NOMO-1 treated with dmso at 0.1 percent for 144 hours (cell line): ENCODE results near the gene FADS1.
A peak's percentile ranks its signal among the peaks of the same experiment; 100 is the strongest.

Source experiments
- DNase-seq: peaks from one replicate; lab custom pipeline; 2025; ENCODE audit not compliant: unreplicated experiment; lab: John Stamatoyannopoulos, UW

FADS1 gene

DNA sequence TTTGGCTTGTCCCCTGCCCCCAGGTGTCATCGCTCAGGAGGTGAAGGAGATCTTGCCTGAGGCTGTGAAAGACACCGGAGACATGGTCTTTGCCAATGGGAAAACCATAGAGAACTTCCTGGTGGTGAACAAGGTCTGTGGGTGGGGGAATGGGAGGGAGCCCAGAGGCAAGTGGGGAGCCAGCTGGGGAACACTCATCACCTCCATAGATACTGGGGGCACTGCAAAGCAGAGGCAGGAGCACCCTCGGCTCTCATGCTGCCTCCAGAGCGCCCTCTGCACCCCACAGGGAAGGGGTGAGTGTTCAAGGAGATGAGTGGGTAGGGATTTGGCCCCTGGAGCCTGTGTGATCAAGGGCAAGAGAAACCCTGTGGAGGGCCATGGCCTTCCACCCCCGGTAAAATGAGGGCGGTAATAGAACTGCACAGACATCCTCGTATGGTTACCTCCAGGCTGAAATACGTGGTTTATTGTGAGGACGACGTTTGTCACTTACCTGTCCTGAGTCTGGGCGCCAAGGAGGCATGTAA lies 38.4 kb downstream of the FADS1 start:
- DNase-seq = no peak

DNA sequence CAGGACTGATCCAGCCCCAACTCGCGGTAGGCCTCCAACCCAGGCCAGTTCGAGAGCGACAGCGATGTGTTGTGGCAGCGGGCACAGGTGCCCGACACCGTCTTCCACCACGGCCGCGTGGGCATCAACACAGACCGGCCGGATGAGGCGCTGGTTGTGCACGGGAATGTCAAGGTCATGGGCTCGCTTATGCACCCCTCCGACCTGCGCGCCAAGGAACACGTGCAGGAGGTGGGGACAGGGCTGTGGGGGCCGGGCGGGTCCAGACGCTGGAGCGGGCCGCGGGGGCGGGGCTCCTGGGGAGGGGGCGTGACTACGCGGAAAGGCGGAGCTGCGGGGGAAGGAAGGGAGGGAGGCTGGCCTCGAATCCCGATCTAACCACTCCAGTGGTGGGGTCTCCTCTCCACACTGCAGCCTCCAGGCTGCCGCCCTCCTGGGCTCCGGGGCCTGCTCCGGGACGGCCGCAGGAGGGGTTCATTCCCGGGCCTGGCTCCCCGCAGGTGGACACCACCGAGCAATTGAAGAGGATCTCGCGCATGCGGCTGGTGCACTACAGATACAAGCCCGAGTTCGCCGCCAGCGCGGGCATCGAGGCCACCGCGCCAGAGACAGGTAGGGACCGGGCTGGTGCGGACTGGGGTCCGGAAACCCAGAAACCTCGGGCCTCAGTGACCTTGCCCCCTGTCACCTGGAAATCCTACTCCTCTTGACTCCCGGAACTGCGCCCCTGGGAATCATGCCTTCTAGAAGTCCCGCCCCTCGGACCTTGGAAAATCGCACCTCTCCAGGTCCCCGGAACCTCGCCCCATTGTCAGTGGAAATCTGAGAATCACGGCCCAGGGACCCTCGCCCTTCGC lies 39.3 kb downstream of the FADS1 start:
- peak; percentile 23 for DNase-seq

DNA sequence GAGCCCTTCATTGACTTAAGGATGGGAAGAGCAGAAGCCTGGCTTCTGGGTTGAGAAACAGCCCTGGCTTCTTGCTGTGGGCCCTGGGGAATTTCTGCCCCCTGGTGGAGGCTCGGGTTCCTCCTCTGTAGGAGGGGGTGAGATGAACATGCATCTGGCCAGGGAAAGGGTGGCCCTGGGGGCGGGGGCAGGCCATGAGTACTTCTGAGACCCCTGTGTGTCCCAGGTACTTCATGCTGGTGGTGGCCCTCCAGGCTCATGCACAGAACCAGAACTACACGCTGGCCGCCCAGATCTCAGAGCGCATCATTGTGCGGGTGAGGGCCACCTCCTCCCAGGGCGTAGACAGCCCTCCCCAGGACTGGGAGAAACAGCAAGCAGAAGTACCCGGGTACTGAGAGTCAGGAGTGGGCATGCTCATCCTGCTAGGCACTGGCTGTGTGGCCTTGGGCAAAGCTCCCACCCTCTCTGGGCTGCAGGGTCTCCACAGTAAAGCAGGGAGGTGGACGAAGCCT lies 40.2 kb downstream of the FADS1 start:
- DNase-seq = peak; percentile 33

DNA sequence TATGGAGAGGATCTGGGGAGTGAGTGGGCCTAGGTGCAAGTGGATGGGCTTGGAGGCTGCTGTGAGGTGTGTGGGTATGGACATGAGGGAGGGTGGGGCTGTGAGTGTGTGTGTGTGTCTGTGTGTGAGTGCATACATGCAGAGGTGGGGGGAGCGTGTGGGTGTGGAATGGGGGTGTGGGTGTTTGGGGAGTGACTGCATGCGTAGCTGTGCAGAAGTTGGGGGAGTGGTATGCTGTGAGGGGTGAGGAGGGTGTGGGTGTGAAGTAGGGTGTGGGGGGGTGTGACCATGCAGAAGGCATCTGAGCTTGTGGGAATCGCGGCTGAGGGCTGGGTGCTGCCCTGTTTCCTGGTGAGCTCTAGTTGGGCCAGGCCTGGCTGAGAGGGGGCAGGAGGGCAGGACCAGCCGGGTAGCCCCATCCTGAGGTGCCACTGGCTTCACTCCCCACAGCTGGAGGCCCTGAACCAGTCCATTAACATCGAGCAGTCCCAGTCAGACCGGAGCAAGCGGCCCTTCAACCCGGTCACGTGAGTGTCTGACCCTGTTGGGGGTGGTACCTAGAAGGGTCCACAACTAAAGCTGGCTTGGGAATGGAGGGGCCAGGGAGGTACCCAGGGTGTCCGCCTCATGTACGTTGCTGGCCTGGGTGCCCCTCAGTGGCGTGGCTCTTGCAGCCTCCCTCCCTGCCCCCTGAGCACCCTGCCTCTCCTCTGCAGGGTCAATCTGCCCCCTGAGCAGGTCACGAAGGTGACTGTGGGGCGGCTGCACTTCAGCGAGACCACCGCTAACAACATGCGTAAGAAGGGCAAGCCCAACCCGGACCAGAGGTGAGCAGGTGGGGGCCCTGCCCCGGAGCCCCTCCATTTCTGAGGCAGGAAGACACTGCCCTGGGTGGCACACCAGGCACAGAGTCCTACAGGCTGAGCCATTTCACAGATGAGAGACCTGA lies 40.9 kb downstream of the FADS1 start:
- no peak for DNase-seq

DNA sequence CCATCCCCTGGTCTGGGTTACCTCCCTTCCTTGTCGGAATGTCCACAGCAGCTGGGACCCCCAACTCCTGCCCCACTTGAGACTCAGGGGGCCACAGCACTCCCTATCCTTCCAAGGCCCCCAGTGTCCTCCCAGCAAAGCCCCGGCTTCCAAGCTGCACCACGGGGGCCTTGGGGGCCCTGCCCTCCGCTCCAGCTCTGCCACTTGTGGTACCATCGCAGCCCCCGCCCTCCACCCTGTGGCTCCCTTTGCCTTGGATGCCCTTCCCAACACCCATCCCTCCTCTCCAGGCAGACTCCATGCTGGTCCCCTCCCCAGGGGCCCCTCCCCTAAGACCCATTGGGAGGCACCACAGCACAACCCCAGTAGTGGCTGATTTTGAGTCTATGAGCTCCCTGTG lies 41.7 kb downstream of the FADS1 start:
- DNase-seq = no peak

DNA sequence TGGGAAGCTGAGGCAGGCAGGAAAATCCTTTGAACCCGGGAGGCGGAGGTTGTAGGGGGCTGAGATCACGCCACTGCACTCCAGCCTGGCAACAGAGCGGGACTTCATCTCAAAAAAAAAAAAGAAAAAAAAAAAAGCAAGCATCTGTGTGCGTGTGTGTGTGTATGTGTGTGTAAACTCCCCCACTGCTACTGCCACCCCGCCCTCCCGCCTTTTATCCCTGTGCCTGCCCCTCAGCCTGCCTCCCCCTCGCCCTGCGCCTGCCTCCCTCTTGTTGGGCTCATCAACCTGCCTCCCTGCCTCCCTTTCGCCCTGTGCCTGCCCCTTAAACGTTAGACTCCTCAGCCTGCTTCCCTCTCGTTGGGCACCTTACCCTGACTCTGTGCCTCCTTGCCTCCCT lies 42.4 kb downstream of the FADS1 start:
- DNase-seq = no peak

DNA sequence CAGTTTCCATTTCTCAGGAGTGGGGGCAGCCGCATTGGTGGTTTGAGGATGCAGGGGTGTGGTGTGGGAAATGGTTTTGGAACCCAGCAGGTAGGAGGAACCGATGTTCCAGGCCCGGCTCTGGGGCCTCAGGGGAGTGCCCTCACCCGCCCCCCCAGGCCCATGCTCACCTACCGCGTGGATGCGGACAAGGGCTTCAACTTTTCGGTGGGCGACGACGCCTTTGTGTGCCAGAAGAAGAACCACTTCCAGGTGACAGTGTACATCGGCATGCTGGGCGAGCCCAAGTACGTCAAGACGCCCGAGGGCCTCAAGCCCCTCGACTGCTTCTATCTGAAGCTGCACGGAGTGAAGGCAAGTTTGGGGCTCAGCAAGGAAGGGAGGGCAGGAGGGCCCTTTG lies 43.0 kb downstream of the FADS1 start:
- no peak for DNase-seq

DNA sequence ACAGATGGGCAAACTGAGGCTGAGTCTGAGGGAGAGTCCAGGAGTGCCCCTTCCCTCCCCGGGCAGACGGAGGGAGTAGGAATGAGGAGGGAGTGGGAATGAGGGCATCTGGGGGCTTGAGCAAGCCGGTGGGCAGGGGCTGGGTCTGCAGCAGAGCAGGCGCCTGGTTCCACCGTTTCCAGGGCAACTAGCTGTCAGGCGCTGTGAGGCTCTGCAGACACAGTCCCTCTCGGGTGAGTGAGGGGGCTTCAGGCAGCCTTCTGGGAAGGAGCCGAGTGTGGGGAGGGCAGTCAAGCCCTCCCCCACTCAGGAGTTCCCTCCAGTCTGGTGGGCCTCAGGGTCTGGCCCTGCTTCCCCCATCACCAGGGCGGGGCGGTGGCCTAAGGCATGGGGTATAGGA lies 43.4 kb downstream of the FADS1 start:
- DNase-seq = no peak

DNA sequence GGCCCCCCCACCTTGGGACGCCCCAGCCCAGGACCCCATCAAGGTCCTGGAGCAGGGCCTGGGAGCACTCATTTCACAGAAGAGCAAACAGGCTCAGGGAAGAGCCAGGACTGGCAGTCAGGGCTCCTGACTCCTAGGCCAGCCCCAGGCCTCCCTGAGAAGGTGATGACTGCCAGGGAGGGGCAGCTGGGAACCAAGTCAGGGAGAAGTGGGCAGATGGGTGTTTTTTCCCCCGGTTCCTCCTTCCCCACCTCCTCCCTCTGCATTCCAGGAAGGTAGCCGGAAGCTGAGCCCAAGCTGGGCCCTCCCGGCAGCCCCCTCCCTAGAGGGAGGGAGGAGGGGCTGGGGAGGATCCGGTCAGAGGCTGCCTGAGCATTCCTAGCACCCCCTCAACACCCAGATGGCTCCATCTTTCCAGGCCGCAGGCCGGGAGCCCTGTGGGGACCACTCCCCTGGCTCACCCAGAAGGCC lies 44.8 kb downstream of the FADS1 start:
- no peak for DNase-seq

DNA sequence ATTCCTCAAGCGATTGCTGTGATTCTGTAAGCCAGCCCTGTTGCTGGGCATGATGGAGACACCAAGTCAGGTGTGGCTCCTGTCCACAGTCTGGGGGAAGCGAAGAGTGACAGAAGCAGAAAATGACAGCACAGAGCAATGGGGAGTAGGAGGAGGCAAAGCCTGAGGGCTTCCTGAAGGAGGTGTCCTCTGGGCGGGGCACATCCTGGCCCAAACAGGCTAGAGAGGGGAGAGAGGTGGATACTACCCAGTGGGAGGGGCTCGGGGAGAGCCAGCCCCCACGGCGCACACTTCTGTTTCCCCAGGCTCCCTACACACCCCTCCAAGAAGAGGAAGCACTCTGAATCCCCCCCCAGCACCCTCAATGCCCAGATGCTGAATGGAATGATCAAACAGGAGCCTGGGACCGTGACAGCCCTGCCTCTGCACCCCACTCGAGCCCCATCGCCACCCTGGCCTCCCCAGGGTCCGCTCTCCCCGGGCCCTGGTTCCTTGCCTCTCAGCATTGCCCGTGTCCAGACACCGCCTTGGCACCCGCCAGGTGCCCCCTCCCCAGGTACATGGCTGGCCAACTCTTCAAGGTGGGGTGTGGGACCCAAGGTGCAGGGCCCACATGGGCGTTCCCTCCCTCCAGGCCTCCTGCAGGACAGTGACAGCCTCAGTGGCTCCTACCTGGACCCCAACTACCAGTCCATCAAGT lies 45.5 kb downstream of the FADS1 start:
- no peak for DNase-seq

DNA sequence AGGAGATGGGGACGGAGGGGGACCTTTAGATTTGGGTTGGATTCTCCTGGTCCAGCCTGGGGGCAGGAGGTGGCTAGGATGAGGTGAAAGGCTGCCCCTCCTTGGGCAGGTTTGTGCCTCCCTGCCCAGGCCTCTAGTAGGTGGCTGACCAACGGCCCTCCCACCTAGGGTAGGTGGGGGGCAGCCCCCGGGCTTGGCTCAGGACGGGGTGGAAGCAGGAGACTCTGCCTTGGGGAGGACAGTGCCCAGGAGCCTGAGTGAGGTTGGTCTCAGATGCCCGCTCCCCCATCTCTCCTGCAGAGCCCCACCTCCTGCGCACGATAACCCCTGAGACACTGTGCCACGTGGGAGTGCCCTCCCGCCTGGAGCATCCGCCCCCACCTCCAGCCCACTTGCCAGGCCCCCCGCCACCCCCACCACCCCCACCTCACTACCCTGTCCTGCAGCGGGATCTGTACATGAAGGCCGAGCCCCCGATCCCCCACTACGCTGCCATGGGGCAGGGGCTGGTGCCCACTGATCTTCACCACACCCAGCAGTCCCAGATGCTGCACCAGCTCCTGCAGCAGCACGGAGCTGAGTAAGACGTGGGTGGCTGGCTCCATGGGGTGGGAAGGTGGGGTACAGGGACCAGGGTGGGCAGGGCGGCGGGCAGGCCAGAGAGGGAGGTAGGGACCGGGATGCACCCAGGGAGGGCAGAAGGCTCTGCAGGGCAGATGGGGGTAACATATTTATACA lies 46.7 kb downstream of the FADS1 start:
- DNase-seq = no peak

DNA sequence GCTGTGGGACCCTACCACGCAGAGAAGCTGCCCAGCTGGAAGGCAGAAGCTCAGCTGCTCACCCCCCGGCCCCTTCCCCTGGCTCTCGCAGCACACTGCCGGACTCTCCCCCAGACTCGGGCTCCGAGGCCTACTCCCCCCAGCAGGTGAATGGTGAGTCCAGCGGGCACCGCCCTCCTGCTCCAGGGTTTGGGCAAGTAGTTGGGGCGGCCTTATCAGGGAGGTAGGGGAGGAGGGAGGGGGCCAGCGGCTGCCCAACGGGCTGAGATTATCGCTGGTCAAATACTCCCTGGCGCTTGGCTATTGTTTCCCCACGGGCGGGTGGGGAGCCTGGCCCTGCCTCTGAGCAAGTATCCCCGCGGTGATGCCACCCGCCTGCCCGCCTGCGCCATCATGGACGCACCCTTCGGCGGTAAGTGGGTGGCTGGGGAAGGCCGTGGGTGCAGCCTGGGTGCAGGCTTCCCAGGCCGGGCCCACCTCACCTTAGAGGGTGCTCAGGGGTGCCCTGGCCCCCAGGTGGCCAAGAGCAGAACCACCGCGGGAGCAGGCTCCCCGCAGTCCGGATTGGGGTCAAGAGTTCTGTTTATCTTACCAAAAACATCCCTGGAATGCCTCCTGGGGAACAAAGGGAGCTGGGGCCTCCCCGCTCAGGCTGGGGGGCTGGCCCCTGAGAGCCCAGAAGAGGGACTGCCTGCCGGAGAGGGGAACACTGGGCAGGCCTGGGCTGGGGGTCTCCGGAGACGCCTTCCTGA lies 47.5 kb downstream of the FADS1 start:
- DNase-seq = no peak

DNA sequence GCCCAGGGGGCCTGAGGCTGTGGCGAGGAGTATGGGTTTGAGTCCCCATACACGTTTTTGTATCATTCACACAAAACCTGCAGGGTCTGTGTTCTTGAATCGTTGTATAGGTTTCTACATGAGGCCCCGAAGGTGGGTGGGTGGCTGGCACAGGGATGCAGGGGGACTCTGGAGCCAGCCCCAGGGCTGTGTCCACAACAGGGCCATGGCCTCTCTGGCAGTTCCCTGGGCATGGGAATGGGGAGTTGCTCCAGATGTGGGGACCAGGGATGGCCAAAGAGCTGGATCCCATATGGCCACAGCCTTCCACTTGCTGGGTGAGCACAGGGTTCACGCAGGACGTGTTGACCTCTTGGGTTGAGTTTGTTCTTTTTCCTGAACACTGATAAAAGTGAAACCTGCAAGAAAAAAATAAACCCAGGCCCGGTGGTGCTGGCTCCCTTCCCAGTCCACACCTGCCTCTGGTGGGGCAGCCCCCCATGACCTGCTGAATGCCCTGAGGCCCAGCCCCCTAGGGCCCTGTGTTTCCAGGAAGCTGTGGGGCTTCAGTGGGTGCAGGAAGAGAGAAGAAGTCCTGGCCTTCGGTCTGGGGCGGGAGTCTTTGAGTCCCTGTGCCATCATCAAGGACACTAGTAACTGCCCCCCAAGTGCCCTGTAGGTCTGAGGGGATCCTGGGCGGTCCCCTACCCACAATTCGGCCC lies 48.3 kb downstream of the FADS1 start:
- no peak for DNase-seq

DNA sequence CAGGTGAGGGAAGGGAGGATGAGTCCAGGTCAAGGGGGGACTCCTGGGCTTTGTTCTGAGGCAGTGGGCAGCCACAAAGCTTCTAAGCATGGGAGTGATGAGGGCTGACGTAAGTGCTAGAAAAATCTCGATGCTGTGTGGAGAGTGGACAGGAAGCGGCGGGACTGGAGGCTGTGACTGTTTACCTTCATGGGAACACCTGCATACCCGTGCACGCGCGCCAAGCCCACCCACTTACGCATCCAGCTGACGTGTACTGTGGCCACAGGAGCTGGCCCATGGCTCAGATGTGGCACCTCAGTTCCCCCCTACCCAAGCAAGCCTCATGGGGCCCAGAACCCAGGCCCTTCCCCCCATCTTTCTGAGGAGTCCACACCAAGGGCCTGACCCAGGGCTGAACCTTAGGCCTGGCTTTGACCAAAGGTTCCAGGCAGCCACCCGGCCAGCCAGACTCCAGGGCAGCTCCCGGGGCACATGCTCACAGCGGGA lies 50.4 kb downstream of the FADS1 start:
- DNase-seq = no peak

DNA sequence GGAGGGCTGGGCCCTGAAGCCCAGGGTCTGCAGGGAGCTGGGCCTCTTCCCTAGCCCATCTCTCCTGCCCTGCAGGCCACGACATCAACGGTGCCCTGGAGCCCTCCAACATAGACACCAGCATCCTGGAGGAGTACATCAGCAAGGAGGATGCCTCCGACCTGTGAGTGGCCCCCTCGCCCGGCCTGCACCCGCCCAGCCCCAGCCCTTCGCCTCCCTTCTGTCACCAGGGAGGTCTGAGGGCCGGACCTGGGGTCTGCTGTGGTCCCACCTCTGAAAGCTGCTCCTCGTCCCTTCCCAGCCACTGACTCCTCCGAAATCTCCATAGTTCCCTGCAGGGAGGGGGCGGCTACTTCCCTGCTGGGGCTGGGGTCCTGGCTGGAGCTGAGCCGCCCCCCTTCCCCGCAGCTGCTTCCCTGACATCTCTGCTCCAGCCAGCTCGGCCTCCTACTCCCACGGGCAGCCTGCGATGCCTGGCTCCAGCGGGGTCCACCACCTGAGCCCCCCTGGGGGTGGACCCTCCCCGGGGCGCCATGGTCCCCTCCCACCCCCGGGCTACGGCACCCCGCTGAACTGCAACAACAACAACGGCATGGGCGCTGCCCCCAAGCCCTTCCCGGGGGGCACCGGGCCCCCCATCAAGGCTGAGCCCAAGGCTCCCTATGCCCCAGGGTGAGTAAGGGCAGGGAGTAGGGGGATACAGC lies 51.1 kb downstream of the FADS1 start:
- no peak for DNase-seq

DNA sequence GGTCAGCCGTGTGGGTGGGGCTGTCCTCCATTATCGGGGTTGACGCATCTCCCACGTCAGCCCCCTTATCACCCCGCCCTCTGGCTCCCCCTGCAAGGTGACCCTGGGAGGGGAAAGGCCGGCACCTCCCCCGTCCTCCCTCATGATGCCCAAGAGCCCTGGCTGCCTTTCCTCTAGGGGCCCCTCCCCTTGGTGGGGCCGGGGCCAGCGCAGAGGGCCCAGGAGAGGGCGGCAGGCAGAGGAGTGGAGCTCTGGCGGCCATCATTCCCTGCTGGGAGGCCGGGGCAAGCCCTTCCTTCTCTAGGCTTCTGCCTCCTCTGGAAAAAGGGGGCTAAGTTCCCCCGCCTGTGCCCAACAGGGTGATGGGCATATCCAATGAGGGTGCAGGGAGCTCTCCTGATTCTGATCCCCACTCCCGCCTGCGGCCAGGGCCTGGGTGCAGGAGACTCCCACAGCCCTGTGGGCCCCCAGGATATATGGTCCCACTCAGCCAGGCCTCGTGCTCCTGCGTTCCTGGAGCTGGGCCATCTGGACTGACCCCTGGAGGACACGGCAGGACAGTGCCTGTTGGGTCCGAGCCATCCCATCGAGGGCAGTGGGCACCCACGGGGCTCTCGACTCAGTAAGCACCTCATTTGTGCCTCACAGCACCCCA lies 52.1 kb downstream of the FADS1 start:
- no peak for DNase-seq

DNA sequence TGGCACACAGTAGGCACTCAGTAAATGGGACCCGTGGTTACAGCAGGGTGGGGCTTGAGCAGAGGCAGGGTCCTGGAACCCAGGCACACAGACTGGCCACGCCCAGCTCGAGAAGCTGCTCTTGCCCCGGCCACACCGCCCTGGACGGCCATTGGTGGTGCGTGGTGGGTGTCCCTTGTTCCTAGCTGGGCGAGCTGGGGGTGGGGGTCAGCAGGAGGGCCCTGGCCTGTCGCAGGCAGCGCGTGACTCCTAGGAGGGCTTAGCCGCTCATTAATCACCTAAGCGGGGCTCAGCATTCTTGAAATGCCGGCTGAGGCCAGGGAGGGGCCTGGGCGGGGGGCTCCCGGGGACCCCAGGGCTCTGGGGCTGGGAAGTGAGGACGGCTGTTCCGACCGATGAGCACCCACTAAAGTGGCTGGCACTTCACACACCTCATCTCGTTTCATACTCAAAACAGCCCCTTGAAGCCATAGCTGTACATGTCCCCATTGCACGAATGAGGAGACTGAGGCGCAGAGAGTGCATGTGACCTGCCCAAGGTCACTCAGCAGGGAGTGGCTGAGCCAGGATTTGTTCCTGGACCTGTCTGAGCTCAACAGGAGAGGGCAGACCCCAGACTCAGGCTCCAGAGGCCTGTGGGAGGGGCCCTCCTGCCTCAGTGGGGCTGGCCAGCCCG lies 52.7 kb downstream of the FADS1 start:
- no peak for DNase-seq
